ENCODE results near the gene SLC24A3.

GRCh38 chr20:19463597-19463996 is 251.2 kb downstream of the SLC24A3 start:
- TF ChIP-seq, protein P1, sequence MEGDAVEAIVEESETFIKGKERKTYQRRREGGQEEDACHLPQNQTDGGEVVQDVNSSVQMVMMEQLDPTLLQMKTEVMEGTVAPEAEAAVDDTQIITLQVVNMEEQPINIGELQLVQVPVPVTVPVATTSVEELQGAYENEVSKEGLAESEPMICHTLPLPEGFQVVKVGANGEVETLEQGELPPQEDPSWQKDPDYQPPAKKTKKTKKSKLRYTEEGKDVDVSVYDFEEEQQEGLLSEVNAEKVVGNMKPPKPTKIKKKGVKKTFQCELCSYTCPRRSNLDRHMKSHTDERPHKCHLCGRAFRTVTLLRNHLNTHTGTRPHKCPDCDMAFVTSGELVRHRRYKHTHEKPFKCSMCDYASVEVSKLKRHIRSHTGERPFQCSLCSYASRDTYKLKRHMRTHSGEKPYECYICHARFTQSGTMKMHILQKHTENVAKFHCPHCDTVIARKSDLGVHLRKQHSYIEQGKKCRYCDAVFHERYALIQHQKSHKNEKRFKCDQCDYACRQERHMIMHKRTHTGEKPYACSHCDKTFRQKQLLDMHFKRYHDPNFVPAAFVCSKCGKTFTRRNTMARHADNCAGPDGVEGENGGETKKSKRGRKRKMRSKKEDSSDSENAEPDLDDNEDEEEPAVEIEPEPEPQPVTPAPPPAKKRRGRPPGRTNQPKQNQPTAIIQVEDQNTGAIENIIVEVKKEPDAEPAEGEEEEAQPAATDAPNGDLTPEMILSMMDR (conservative IDR thresholded peaks at IDR 0.05; ENCODE audit: low read depth in 2 of 2) = peak in 1 of 2 experiments; percentile 32; a peak in 2 of 4 replicates
- TF ChIP-seq POLR2AphosphoS5 (IDR thresholded peaks at IDR 0.05; ENCODE audit: low read depth) = no peak
- no peak for TF ChIP-seq EZH2 (IDR thresholded peaks at IDR 0.05; ENCODE audit: low read depth, unreplicated experiment)
- no peak for TF ChIP-seq ETS1 (IDR thresholded peaks at IDR 0.05)
- TF ChIP-seq JUNB (IDR thresholded peaks at IDR 0.05; ENCODE audit: unreplicated experiment) = no peak
- TF ChIP-seq, protein P2, sequence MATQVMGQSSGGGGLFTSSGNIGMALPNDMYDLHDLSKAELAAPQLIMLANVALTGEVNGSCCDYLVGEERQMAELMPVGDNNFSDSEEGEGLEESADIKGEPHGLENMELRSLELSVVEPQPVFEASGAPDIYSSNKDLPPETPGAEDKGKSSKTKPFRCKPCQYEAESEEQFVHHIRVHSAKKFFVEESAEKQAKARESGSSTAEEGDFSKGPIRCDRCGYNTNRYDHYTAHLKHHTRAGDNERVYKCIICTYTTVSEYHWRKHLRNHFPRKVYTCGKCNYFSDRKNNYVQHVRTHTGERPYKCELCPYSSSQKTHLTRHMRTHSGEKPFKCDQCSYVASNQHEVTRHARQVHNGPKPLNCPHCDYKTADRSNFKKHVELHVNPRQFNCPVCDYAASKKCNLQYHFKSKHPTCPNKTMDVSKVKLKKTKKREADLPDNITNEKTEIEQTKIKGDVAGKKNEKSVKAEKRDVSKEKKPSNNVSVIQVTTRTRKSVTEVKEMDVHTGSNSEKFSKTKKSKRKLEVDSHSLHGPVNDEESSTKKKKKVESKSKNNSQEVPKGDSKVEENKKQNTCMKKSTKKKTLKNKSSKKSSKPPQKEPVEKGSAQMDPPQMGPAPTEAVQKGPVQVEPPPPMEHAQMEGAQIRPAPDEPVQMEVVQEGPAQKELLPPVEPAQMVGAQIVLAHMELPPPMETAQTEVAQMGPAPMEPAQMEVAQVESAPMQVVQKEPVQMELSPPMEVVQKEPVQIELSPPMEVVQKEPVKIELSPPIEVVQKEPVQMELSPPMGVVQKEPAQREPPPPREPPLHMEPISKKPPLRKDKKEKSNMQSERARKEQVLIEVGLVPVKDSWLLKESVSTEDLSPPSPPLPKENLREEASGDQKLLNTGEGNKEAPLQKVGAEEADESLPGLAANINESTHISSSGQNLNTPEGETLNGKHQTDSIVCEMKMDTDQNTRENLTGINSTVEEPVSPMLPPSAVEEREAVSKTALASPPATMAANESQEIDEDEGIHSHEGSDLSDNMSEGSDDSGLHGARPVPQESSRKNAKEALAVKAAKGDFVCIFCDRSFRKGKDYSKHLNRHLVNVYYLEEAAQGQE (IDR thresholded peaks at IDR 0.05; ENCODE audit: unreplicated experiment) = no peak
- TF ChIP-seq EZH2phosphoT487 (IDR thresholded peaks at IDR 0.05; ENCODE audit: unreplicated experiment) = no peak
- TF ChIP-seq, protein P3, sequence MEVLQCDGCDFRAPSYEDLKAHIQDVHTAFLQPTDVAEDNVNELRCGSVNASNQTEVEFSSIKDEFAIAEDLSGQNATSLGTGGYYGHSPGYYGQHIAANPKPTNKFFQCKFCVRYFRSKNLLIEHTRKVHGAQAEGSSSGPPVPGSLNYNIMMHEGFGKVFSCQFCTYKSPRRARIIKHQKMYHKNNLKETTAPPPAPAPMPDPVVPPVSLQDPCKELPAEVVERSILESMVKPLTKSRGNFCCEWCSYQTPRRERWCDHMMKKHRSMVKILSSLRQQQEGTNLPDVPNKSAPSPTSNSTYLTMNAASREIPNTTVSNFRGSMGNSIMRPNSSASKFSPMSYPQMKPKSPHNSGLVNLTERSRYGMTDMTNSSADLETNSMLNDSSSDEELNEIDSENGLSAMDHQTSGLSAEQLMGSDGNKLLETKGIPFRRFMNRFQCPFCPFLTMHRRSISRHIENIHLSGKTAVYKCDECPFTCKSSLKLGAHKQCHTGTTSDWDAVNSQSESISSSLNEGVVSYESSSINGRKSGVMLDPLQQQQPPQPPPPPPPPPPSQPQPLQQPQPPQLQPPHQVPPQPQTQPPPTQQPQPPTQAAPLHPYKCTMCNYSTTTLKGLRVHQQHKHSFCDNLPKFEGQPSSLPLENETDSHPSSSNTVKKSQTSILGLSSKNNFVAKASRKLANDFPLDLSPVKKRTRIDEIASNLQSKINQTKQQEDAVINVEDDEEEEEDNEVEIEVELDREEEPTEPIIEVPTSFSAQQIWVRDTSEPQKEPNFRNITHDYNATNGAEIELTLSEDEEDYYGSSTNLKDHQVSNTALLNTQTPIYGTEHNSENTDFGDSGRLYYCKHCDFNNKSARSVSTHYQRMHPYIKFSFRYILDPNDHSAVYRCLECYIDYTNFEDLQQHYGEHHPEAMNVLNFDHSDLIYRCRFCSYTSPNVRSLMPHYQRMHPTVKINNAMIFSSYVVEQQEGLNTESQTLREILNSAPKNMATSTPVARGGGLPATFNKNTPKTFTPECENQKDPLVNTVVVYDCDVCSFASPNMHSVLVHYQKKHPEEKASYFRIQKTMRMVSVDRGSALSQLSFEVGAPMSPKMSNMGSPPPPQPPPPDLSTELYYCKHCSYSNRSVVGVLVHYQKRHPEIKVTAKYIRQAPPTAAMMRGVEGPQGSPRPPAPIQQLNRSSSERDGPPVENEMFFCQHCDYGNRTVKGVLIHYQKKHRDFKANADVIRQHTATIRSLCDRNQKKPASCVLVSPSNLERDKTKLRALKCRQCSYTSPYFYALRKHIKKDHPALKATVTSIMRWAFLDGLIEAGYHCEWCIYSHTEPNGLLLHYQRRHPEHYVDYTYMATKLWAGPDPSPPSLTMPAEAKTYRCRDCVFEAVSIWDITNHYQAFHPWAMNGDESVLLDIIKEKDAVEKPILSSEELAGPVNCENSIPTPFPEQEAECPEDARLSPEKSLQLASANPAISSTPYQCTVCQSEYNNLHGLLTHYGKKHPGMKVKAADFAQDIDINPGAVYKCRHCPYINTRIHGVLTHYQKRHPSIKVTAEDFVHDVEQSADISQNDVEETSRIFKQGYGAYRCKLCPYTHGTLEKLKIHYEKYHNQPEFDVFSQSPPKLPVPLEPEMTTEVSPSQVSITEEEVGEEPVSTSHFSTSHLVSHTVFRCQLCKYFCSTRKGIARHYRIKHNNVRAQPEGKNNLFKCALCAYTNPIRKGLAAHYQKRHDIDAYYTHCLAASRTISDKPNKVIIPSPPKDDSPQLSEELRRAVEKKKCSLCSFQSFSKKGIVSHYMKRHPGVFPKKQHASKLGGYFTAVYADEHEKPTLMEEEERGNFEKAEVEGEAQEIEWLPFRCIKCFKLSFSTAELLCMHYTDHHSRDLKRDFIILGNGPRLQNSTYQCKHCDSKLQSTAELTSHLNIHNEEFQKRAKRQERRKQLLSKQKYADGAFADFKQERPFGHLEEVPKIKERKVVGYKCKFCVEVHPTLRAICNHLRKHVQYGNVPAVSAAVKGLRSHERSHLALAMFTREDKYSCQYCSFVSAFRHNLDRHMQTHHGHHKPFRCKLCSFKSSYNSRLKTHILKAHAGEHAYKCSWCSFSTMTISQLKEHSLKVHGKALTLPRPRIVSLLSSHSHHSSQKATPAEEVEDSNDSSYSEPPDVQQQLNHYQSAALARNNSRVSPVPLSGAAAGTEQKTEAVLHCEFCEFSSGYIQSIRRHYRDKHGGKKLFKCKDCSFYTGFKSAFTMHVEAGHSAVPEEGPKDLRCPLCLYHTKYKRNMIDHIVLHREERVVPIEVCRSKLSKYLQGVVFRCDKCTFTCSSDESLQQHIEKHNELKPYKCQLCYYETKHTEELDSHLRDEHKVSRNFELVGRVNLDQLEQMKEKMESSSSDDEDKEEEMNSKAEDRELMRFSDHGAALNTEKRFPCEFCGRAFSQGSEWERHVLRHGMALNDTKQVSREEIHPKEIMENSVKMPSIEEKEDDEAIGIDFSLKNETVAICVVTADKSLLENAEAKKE (CRISPR knock-in tag; IDR thresholded peaks at IDR 0.05) = no peak
- no peak for TF ChIP-seq ZNF114 (CRISPR knock-in tag; IDR thresholded peaks at IDR 0.05)
- TF ChIP-seq NANOG (IDR thresholded peaks at IDR 0.05; ENCODE audit: borderline replicate concordance) = no peak
- TF ChIP-seq STAT1 (IDR thresholded peaks at IDR 0.05; ENCODE audit: unreplicated experiment) = no peak
